ENCODE data around the gene ACAA2. TPM values are rescaled to one million over a fixed set of nuclear protein-coding genes. Genes with fewer than 3 reads are reported as not detected.

ACAA2 gene
- total RNA-seq, 1 donor from 2014 or later, result 109 TPM

GRCh38 chr18:49739275-49739674, 74.1 kb downstream of the ACAA2 start:
- peaks cover 6% of the 10 kb centered on the region for H3K4me1 Mint-ChIP-seq (ENCODE audit: low read depth, unreplicated experiment)
- peaks cover 6% of the 10 kb centered on the region for H3K36me3 Mint-ChIP-seq (ENCODE audit: unreplicated experiment)
- no peaks in the 10 kb centered on the region for H3K9me3 Mint-ChIP-seq (ENCODE audit: unreplicated experiment)
- no peak overlapping the region for H3K27ac Mint-ChIP-seq (ENCODE audit: unreplicated experiment)
- no peaks in the 10 kb centered on the region for H3K27me3 Mint-ChIP-seq (ENCODE audit: unreplicated experiment)
- no peak for TF ChIP-seq CTCF (IDR thresholded peaks at IDR 0.05; ENCODE audit: partially characterized antibody, unreplicated experiment)
- DNase-seq, result no peak
- no peak overlapping the region for H3K4me3 Mint-ChIP-seq (ENCODE audit: unreplicated experiment)

- Mint-ChIP-seq H3K27me3 (ENCODE audit: unreplicated experiment) (no peaks in the 10 kb centered on the region), H3K4me3 (ENCODE audit: unreplicated experiment) (no peak overlapping the region), H3K9me3 (ENCODE audit: unreplicated experiment) (no peaks in the 10 kb centered on the region), H3K36me3 (ENCODE audit: unreplicated experiment) (peaks cover 6% of the 10 kb centered on the region), H3K27ac (ENCODE audit: unreplicated experiment) (no peak overlapping the region), H3K4me1 (ENCODE audit: low read depth, unreplicated experiment) (peaks cover 6% of the 10 kb centered on the region)
- TF ChIP-seq CTCF (IDR thresholded peaks at IDR 0.05; ENCODE audit: partially characterized antibody, unreplicated experiment), result no peak
- DNase-seq, result no peak
These were observed 74.6 kb downstream of the ACAA2 start for GRCh38 chr18:49738721-49739120.

- Mint-ChIP-seq H3K4me3 (ENCODE audit: unreplicated experiment) (no peak overlapping the region), H3K27ac (ENCODE audit: unreplicated experiment) (no peak overlapping the region), H3K27me3 (ENCODE audit: unreplicated experiment) (no peaks in the 10 kb centered on the region), H3K4me1 (ENCODE audit: low read depth, unreplicated experiment) (peaks cover 6% of the 10 kb centered on the region), H3K36me3 (ENCODE audit: unreplicated experiment) (peaks cover 6% of the 10 kb centered on the region), H3K9me3 (ENCODE audit: unreplicated experiment) (no peaks in the 10 kb centered on the region)
- DNase-seq, result no peak
- no peak for TF ChIP-seq CTCF (IDR thresholded peaks at IDR 0.05; ENCODE audit: partially characterized antibody, unreplicated experiment)
These were observed 78.5 kb downstream of the ACAA2 start for GRCh38 chr18:49734836-49735235.

- Mint-ChIP-seq H3K27me3 (ENCODE audit: unreplicated experiment) (no peaks in the 10 kb centered on the region), H3K4me1 (ENCODE audit: low read depth, unreplicated experiment) (peaks cover 6% of the 10 kb centered on the region), H3K36me3 (ENCODE audit: unreplicated experiment) (peaks cover 6% of the 10 kb centered on the region), H3K4me3 (ENCODE audit: unreplicated experiment) (no peak overlapping the region), H3K27ac (ENCODE audit: unreplicated experiment) (no peak overlapping the region), H3K9me3 (ENCODE audit: unreplicated experiment) (no peaks in the 10 kb centered on the region)
- TF ChIP-seq CTCF (IDR thresholded peaks at IDR 0.05; ENCODE audit: partially characterized antibody, unreplicated experiment), result no peak
- no peak for DNase-seq
These were observed 79.3 kb downstream of the ACAA2 start for GRCh38 chr18:49733896-49734585.

- Mint-ChIP-seq H3K27ac (ENCODE audit: unreplicated experiment) (no peak overlapping the region), H3K27me3 (ENCODE audit: unreplicated experiment) (no peaks in the 10 kb centered on the region), H3K4me3 (ENCODE audit: unreplicated experiment) (no peak overlapping the region), H3K4me1 (ENCODE audit: low read depth, unreplicated experiment) (peaks cover 6% of the 10 kb centered on the region), H3K9me3 (ENCODE audit: unreplicated experiment) (no peaks in the 10 kb centered on the region), H3K36me3 (ENCODE audit: unreplicated experiment) (peaks cover 6% of the 10 kb centered on the region)
- TF ChIP-seq CTCF (IDR thresholded peaks at IDR 0.05; ENCODE audit: partially characterized antibody, unreplicated experiment), result no peak
- DNase-seq, result no peak
These were observed 80.0 kb downstream of the ACAA2 start for GRCh38 chr18:49733321-49733720.

All from glutamatergic neuron (in vitro differentiated cells).